Measurements from ENCODE around the gene NDST4.

DNA sequence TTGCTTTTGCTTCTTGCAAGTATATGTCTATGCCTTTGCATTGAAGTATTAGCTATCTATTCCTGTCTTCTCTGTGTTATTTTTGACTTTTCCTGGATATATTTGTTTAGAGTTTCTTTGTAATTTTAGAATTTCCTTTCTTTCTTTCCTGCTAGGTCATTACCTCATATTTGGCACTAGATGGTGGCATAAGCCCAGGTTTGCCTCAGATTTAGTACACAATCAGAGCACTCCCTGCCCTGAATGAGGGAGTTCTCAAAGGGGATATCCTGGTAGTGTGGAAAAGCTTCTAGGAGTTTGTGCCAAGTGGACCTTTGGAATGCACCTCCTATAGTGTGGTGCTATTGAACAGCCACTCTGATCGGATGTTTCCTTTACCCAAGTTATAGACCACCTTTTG, 333.2 kb downstream of the NDST4 start:
- TF ChIP-seq FOXK2 (IDR thresholded peaks at IDR 0.05): no peak
- TF ChIP-seq, protein P1, sequence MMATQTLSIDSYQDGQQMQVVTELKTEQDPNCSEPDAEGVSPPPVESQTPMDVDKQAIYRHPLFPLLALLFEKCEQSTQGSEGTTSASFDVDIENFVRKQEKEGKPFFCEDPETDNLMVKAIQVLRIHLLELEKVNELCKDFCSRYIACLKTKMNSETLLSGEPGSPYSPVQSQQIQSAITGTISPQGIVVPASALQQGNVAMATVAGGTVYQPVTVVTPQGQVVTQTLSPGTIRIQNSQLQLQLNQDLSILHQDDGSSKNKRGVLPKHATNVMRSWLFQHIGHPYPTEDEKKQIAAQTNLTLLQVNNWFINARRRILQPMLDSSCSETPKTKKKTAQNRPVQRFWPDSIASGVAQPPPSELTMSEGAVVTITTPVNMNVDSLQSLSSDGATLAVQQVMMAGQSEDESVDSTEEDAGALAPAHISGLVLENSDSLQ (IDR thresholded peaks at IDR 0.05): no peak
- TF ChIP-seq SUZ12 (IDR thresholded peaks at IDR 0.05): no peak

Data from HEK293T (cell line).